Transverse colon (tissue), 4 donors: Measurements from ENCODE around the gene FLAD1. TPM values are rescaled to one million over a fixed set of nuclear protein-coding genes. Genes with fewer than 3 reads are reported as not detected.
A peak's percentile ranks its signal among the peaks of the same experiment; 100 is the strongest.

ENCODE experiments used
- DNase-seq: peaks from one replicate; pipeline ENCODE4 v3.0.0-alpha.2; 2019
- H3K27ac ChIP-seq, 4 donors: fragments of 200-600 bp; sonication (generic); 2 replicates each; pipeline ENCODE4 v1.5.1; 2016 to 2018; ENCODE audit warnings: inconsistent platforms in 4 of 4
- H3K27me3 ChIP-seq: fragments of 200-600 bp; sonication (generic); 2 replicates; pipeline ENCODE4 v1.5.1; 2017; ENCODE audit warnings: inconsistent platforms
- H3K36me3 ChIP-seq, 4 donors: fragments of 200-600 bp; sonication (generic); 2 replicates each; pipeline ENCODE4 v1.5.1; 2017 to 2019; ENCODE audit warnings: inconsistent platforms in 4 of 4
- H3K4me1 ChIP-seq, 4 donors: fragments of 200-600 bp; sonication (generic); 2 replicates each; pipeline ENCODE4 v1.5.1; 2017 to 2020; ENCODE audit warnings: inconsistent platforms in 4 of 4
- H3K4me3 ChIP-seq, 4 donors: fragments of 200-600 bp; sonication (generic); 1 replicate in 1 of 4; 2 replicates in 3 of 4; pipeline versions ENCODE4 v1.5.1 to v1.6.1; 2017 to 2019; ENCODE audit warnings: inconsistent platforms in 4 of 4
- H3K9me3 ChIP-seq, 2 donors: fragments of 200-600 bp; sonication (generic); 2 replicates each; pipeline ENCODE4 v1.5.1; 2017 to 2019; ENCODE audit warnings: inconsistent platforms in 2 of 2
- EP300 ChIP-seq: sonication (generic); formaldehyde crosslinking; IDR thresholded peaks from one replicate; pipeline ENCODE4 v1.6.1; 2017; ENCODE audit warnings: antibody characterized with exemption, low read depth
- POLR2A ChIP-seq: fragments of 450-650 bp; IDR thresholded peaks from one replicate; pipeline ENCODE4 v1.6.1; 2016; ENCODE audit warnings: antibody characterized with exemption, mild to moderate bottlenecking, moderate library complexity
- POLR2AphosphoS5 ChIP-seq, 3 donors: sonication (generic); formaldehyde crosslinking; IDR thresholded peaks; one replicate each; pipeline ENCODE4 v1.6.1; 2016; ENCODE audit warnings: antibody characterized with exemption in 3 of 3
- WGBS, 2 donors: methylation state at CpG; one replicate each; pipeline ENCODE4 v1.1.5; 2018; ENCODE audit warnings: low coverage in 1 of 2; 5-methylcytosine and 5-hydroxymethylcytosine counted together
- in situ Hi-C, 4 donors: fragments of 200-750 bp; cut with MboI; loops; one replicate each; pipeline versions ENCODE4 v1.15.0 to v1.15.1; 2017; ENCODE audit warnings: low sequenced_read_pairs in 3 of 4, low pct_ligation_motif_present in 1 of 4, low pct_unique_long_range_greater_than_20kb in 1 of 4
- intact Hi-C: fragments of 100-400 bp; cut with DNase I; formaldehyde crosslinking; loops from one replicate; pipeline ENCODE4 v1.15.1; 2023; ENCODE audit warnings: low total_unique reads
- total RNA-seq, 4 donors: library from RNA; depleted of rRNA; stranded (reverse); fragments of >200 nt; gene quantifications; one replicate each; pipeline ENCODE4 v1.1.0, GENCODE V29; 2016
- TF ChIP-seq, protein P1 (sequence below), 5 experiments: fragments of 200-600 bp in 3 of 5; fragments of 450-650 bp in 2 of 5; sonication (generic) in 3 of 5; IDR thresholded peaks; 1 replicate in 2 of 5; 2 replicates in 3 of 5; pipeline ENCODE4 v1.5.1; 2016 to 2017; ENCODE audit warnings: antibody characterized with exemption in 5 of 5, inconsistent platforms in 3 of 5, mild to moderate bottlenecking in 2 of 5, moderate library complexity in 1 of 5

Gene FLAD1
- total RNA-seq, 4 donors from 2014 or later, result 32.7 to 42.4 (median 36.0) TPM

DNA sequence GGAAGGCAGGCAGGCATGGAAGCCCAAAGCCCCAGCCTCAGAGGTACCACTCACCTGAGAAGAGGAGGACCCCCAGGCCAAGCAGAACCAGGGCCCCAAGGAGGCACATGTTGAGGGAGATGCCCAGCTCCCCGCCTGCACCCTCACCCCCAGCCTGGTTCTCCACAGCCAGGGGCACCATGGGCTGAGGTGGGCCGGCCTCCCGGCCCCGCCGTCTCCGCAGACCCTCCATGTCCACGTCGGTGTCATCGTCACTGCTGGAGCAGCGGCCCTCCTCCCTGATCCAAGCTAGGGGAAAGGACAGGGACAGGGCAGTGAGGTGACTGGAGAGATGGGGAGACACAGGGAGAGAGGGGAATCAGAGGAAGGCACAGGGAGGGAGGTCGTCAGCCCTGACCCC is 35.1 kb upstream of the FLAD1 start:
- Histone ChIP-seq H3K27ac (no peak overlapping the region), H3K9me3 (no peaks in the 10 kb centered on the region), H3K27me3 (no peaks in the 10 kb centered on the region), H3K4me3 (no peak overlapping the region), H3K36me3 (peaks cover 0 to 10% (median 5%) of the 10 kb centered on the region in 4 donors), H3K4me1 (peaks cover 3 to 34% (median 14%) of the 10 kb centered on the region in 4 donors)
- no peak for DNase-seq
- in situ Hi-C loops (no loop called here), intact Hi-C loops (no loop called here)
- TF ChIP-seq POLR2AphosphoS5 (IDR thresholded peaks at IDR 0.05), result no peak
- TF ChIP-seq EP300, result no peak
- TF ChIP-seq, protein P1, sequence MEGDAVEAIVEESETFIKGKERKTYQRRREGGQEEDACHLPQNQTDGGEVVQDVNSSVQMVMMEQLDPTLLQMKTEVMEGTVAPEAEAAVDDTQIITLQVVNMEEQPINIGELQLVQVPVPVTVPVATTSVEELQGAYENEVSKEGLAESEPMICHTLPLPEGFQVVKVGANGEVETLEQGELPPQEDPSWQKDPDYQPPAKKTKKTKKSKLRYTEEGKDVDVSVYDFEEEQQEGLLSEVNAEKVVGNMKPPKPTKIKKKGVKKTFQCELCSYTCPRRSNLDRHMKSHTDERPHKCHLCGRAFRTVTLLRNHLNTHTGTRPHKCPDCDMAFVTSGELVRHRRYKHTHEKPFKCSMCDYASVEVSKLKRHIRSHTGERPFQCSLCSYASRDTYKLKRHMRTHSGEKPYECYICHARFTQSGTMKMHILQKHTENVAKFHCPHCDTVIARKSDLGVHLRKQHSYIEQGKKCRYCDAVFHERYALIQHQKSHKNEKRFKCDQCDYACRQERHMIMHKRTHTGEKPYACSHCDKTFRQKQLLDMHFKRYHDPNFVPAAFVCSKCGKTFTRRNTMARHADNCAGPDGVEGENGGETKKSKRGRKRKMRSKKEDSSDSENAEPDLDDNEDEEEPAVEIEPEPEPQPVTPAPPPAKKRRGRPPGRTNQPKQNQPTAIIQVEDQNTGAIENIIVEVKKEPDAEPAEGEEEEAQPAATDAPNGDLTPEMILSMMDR (IDR thresholded peaks at IDR 0.05), result no peak
- TF ChIP-seq POLR2A, result no peak
- 90 to 91% methylated on average over 3 to 11 of the region's 11 CpGs for WGBS, 2 donors

DNA sequence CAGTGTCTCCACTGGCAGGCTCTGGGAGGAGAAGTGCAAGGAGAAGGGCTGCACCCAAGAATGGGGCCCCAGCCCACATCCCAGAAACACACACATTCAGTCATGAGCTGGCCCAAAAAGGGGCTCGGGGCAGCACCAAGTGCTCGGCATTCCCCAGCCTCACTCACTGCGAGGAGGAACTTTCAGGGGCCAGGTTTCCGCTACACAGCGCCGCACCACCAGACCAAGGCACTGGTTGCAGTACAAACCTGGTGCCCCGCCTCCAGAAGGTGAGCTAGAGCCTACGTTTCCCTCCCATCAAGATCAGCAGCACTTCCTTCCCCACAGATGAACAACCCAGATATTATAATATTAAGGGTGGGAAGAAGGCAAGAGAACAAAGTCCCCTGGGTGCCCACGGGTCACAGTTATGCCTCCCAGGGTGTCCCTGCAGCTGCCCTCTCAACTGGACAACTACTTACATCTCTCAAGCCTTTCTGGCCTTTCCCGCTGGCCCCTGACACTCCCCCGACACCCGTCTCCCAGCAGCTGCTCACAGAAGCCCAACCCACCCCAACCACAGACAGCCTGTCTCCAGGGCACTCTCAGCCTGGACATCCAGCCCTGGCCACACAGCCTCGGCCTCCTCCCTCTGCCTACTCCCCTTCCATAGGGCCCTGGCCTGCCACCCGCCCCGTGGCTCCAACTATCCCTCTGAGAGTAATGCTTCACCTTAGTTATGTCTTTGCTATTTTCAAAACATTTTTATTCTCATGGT is 31.1 kb upstream of the FLAD1 start:
- Histone ChIP-seq H3K4me1 (peaks cover 20 to 48% (median 36%) of the 10 kb centered on the region in 4 donors), H3K36me3 (peaks cover 0 to 10% (median 5%) of the 10 kb centered on the region in 4 donors), H3K27ac (peak overlapping the region in 3 of 4 donors; percentile 13 to 55 (median 19)), H3K4me3 (no peak overlapping the region), H3K9me3 (no peaks in the 10 kb centered on the region), H3K27me3 (no peaks in the 10 kb centered on the region)
- intact Hi-C loops (no loop called here), in situ Hi-C loops (loop anchor here in 3 of 4 donors (25.0 kb wide), 1 partner anchor 110 kb away; the partner anchor contains the start of genes ADAM15 (in 3 of the 3) and EFNA4 (in 3 of the 3))
- 62 to 92% methylated on average over 6 to 15 of the region's 15 CpGs for WGBS, 2 donors
- peak; percentile 48 for DNase-seq
- TF ChIP-seq, protein P1 (IDR thresholded peaks at IDR 0.05), result no peak
- TF ChIP-seq EP300 (no peak), POLR2A (no peak), POLR2AphosphoS5 (IDR thresholded peaks at IDR 0.05) (no peak)

DNA sequence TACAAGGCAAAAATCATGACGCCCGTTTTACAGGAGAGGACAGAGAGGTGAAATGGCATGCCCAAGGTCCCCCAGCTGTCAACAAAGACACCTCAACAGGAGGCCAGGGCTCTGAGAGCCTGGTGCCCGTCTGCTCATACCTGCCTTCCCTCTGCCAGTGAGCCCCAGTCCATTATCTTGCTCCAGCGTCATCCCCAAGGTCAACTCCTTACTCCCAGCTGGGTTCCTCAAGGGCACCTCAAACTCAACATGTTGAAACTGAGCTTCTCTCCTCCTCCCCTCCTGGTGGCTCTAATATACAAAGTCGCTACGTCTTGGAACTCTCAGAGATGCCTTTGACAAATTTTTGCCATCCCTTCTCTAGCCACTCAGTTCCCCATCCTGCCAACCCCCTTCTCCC is 30.5 kb upstream of the FLAD1 start:
- DNase-seq, result no peak
- intact Hi-C loops, result no loop called here
- Histone ChIP-seq H3K4me1 (peaks cover 24 to 54% (median 39%) of the 10 kb centered on the region in 4 donors), H3K9me3 (no peaks in the 10 kb centered on the region), H3K36me3 (peaks cover 0 to 6% (median 3%) of the 10 kb centered on the region in 4 donors), H3K4me3 (no peak overlapping the region), H3K27me3 (no peaks in the 10 kb centered on the region), H3K27ac (peak overlapping the region in 3 of 4 donors; percentile 13 to 94 (median 19))
- TF ChIP-seq POLR2A (no peak), POLR2AphosphoS5 (IDR thresholded peaks at IDR 0.05) (no peak), EP300 (no peak)
- TF ChIP-seq, protein P1 (IDR thresholded peaks at IDR 0.05), result no peak
- in situ Hi-C loops, result loop anchor here in 3 of 4 donors (25.0 kb wide), 1 partner anchor 110 kb away; the partner anchor contains the start of genes ADAM15 (in 3 of the 3) and EFNA4 (in 3 of the 3)
- WGBS, 2 donors, result 73 to 87% methylated on average over 4 to 6 of the region's 6 CpGs

DNA sequence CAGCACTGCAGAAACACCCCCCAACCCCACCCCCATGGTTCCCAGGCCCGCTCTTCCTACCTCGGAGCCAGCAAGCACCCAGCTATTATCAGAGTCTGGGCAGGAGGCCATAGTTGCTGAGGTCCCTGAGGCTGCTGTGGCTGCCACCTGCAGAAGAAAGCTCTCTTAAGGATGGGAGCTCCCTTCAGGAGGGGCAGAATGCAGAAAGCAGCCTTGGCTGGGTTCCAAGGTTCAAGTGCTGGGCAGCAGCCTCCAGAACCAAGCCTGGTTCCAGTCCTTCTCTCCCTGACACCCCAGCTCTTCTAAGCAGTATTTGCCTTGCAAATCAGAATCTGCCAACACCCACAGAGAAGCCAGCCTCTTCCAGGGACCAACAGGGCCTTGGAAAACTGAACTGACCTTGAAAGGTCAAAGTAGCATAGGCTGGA is 29.5 kb upstream of the FLAD1 start:
- Histone ChIP-seq H3K36me3 (peaks cover 0 to 6% (median 0%) of the 10 kb centered on the region in 4 donors), H3K4me1 (peaks cover 24 to 54% (median 39%) of the 10 kb centered on the region in 4 donors), H3K4me3 (peak overlapping the region in 1 of 4 donors; percentile 22), H3K27ac (peak overlapping the region in 2 of 4 donors; percentile 92 to 94), H3K9me3 (no peaks in the 10 kb centered on the region), H3K27me3 (no peaks in the 10 kb centered on the region)
- WGBS, 2 donors, result 82% methylated on average over 2 of the region's 2 CpGs; no CpG with 5 or more reads in 1 of the 2 donors
- no peak for DNase-seq
- intact Hi-C loops (no loop called here), in situ Hi-C loops (loop anchor here in 3 of 4 donors (25.0 kb wide), 1 partner anchor 109 kb away; the partner anchor contains the start of genes ADAM15 (in 3 of the 3) and EFNA4 (in 3 of the 3))
- TF ChIP-seq, protein P1 (IDR thresholded peaks at IDR 0.05), result no peak
- no peak for TF ChIP-seq POLR2AphosphoS5 (IDR thresholded peaks at IDR 0.05)
- TF ChIP-seq EP300, result no peak
- no peak for TF ChIP-seq POLR2A
